ENCODE results near the gene ICA1. TPM values are rescaled to one million over a fixed set of nuclear protein-coding genes. Genes with fewer than 3 reads are reported as not detected.
"Not testable (repeated sequence)": the region's sequence is repeated elsewhere in the genome, so short reads cannot be mapped to it uniquely, and the experiment has no call there.

The ICA1 gene
- total RNA-seq, 1 donor from 2014 or later: 10.5 TPM

DNA sequence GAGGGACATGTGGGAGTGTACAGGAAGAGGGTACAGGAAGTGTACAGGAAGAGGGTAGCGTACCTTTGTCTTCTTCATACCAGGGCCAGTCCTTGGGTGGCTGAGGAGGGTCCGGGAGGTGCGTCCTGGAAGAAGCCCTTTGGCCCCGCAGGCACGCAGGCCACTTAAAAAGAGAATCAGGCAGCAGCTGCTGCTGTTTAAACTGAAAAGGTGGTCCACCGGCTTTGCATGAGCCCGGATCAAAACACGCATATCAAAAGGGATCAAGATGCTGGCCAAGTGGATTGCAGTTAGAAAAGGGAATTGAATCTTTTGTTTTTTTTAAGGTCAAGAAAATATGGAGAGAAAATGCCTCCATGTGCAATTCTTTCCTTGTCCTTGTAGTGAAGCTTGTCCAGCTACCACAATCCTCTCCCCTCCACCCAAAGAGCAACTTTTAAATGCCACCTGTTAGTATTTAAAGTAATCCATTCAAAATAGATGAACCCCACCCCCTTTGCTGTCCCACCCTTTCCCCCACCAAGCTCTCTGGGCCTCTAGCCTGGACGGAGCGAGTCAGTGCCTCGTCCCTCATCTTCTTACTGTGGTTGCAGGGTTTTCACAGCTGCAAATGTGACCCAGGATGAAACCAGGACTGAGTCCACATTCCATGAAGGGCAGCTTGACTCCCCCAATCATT is 150.5 kb downstream of the ICA1 start:
- no peak overlapping the region for H3K4me3 ChIP-seq (ENCODE audit: low read depth, low read length)
- H3K27me3 ChIP-seq (ENCODE audit: control insufficient read depth, insufficient read depth, low read length): no peaks in the 10 kb centered on the region
- no peak for TF ChIP-seq CTCF (IDR thresholded peaks at IDR 0.05; ENCODE audit: insufficient read depth, low read length, severe bottlenecking)
- DNase-seq (ENCODE audit: low read depth) (no peak), FAIRE-seq (no peak)
- H3K36me3 ChIP-seq (ENCODE audit: control insufficient read depth, insufficient read depth, low read length): no peaks in the 10 kb centered on the region

GRCh38 chr7:8109196-8110022 is 152.6 kb downstream of the ICA1 start:
- TF ChIP-seq CTCF (IDR thresholded peaks at IDR 0.05; ENCODE audit: insufficient read depth, low read length, severe bottlenecking): no peak
- peak; percentile 28 for DNase-seq (ENCODE audit: low read depth)
- FAIRE-seq: no peak
- Histone ChIP-seq H3K4me3 (ENCODE audit: low read depth, low read length) (no peak overlapping the region), H3K36me3 (ENCODE audit: control insufficient read depth, insufficient read depth, low read length) (no peaks in the 10 kb centered on the region), H3K27me3 (ENCODE audit: control insufficient read depth, insufficient read depth, low read length) (no peaks in the 10 kb centered on the region)

GRCh38 chr7:8105449-8106095 is 156.4 kb downstream of the ICA1 start:
- DNase-seq (ENCODE audit: low read depth): no peak
- TF ChIP-seq CTCF (IDR thresholded peaks at IDR 0.05; ENCODE audit: insufficient read depth, low read length, severe bottlenecking): no peak
- no peak overlapping the region for H3K4me3 ChIP-seq (ENCODE audit: low read depth, low read length)
- FAIRE-seq: no peak
- no peaks in the 10 kb centered on the region for H3K36me3 ChIP-seq (ENCODE audit: control insufficient read depth, insufficient read depth, low read length)
- no peaks in the 10 kb centered on the region for H3K27me3 ChIP-seq (ENCODE audit: control insufficient read depth, insufficient read depth, low read length)

- TF ChIP-seq CTCF (IDR thresholded peaks at IDR 0.05; ENCODE audit: insufficient read depth, low read length, severe bottlenecking): no peak
- no peaks in the 10 kb centered on the region for H3K36me3 ChIP-seq (ENCODE audit: control insufficient read depth, insufficient read depth, low read length)
- no peaks in the 10 kb centered on the region for H3K27me3 ChIP-seq (ENCODE audit: control insufficient read depth, insufficient read depth, low read length)
- no peak overlapping the region for H3K4me3 ChIP-seq (ENCODE audit: low read depth, low read length)
- DNase-seq (ENCODE audit: low read depth) (no peak), FAIRE-seq (no peak)
Observed at GRCh38 chr7:8103282-8103681, 158.7 kb downstream of the ICA1 start.

- DNase-seq (ENCODE audit: low read depth); H3K27me3 ChIP-seq (ENCODE audit: control insufficient read depth, insufficient read depth, low read length); H3K4me3 ChIP-seq (ENCODE audit: low read depth, low read length); FAIRE-seq; H3K36me3 ChIP-seq (ENCODE audit: control insufficient read depth, insufficient read depth, low read length): not testable (repeated sequence)
Observed at GRCh38 chr7:8101292-8101691, 160.7 kb downstream of the ICA1 start.
